Measurements from ENCODE around the gene AQP12A. TPM values are rescaled to one million over a fixed set of nuclear protein-coding genes. Genes with fewer than 3 reads are reported as not detected.

The AQP12A gene
- total RNA-seq, 1 donor from 2014 or later: not detected

- no peak for TF ChIP-seq CTCF (IDR thresholded peaks at IDR 0.05; ENCODE audit: unreplicated experiment)
- no peak overlapping the region for H3K27ac Mint-ChIP-seq
- H3K36me3 Mint-ChIP-seq: peaks cover 3% of the 10 kb centered on the region
- no peak overlapping the region for H3K4me3 Mint-ChIP-seq
- H3K9me3 Mint-ChIP-seq: no peaks in the 10 kb centered on the region
- no peaks in the 10 kb centered on the region for H3K27me3 Mint-ChIP-seq (ENCODE audit: low read depth)
- no peaks in the 10 kb centered on the region for H3K4me1 Mint-ChIP-seq
- DNase-seq (ENCODE audit: low spot score in 2 of 2, unreplicated experiment in 2 of 2): no peak
Observed at GRCh38 chr2:240725671-240726070, 34.0 kb downstream of the AQP12A start.

- H3K27me3 Mint-ChIP-seq (ENCODE audit: low read depth): no peaks in the 10 kb centered on the region
- DNase-seq (ENCODE audit: low spot score in 2 of 2, unreplicated experiment in 2 of 2): no peak
- H3K27ac Mint-ChIP-seq: no peak overlapping the region
- peaks cover 3% of the 10 kb centered on the region for H3K36me3 Mint-ChIP-seq
- no peak for TF ChIP-seq CTCF (IDR thresholded peaks at IDR 0.05; ENCODE audit: unreplicated experiment)
- H3K4me1 Mint-ChIP-seq: no peaks in the 10 kb centered on the region
- no peak overlapping the region for H3K4me3 Mint-ChIP-seq
- no peaks in the 10 kb centered on the region for H3K9me3 Mint-ChIP-seq
Observed at GRCh38 chr2:240726876-240727275, 35.2 kb downstream of the AQP12A start.

GRCh38 chr2:240727439-240727838, 35.8 kb downstream of the AQP12A start:
- Mint-ChIP-seq H3K27me3 (ENCODE audit: low read depth) (no peaks in the 10 kb centered on the region), H3K4me1 (no peaks in the 10 kb centered on the region), H3K36me3 (peaks cover 3% of the 10 kb centered on the region), H3K9me3 (no peaks in the 10 kb centered on the region), H3K4me3 (no peak overlapping the region), H3K27ac (no peak overlapping the region)
- DNase-seq (ENCODE audit: low spot score in 2 of 2, unreplicated experiment in 2 of 2): no peak
- TF ChIP-seq CTCF (IDR thresholded peaks at IDR 0.05; ENCODE audit: unreplicated experiment): no peak

- H3K4me3 Mint-ChIP-seq: no peak overlapping the region
- TF ChIP-seq CTCF (IDR thresholded peaks at IDR 0.05; ENCODE audit: unreplicated experiment): no peak
- no peaks in the 10 kb centered on the region for H3K4me1 Mint-ChIP-seq
- peaks cover 3% of the 10 kb centered on the region for H3K36me3 Mint-ChIP-seq
- no peaks in the 10 kb centered on the region for H3K9me3 Mint-ChIP-seq
- no peak overlapping the region for H3K27ac Mint-ChIP-seq
- DNase-seq (ENCODE audit: low spot score in 2 of 2, unreplicated experiment in 2 of 2): no peak
- H3K27me3 Mint-ChIP-seq (ENCODE audit: low read depth): no peaks in the 10 kb centered on the region
Observed at GRCh38 chr2:240727913-240728312, 36.2 kb downstream of the AQP12A start.

- no peak for DNase-seq (ENCODE audit: low spot score in 2 of 2, unreplicated experiment in 2 of 2)
- Mint-ChIP-seq H3K9me3 (no peaks in the 10 kb centered on the region), H3K4me1 (no peaks in the 10 kb centered on the region), H3K27ac (no peak overlapping the region), H3K27me3 (ENCODE audit: low read depth) (no peaks in the 10 kb centered on the region), H3K36me3 (peaks cover 3% of the 10 kb centered on the region), H3K4me3 (no peak overlapping the region)
- TF ChIP-seq CTCF (IDR thresholded peaks at IDR 0.05; ENCODE audit: unreplicated experiment): no peak
Observed at GRCh38 chr2:240728361-240728760, 36.7 kb downstream of the AQP12A start.

- no peak overlapping the region for H3K4me3 Mint-ChIP-seq
- no peaks in the 10 kb centered on the region for H3K9me3 Mint-ChIP-seq
- H3K4me1 Mint-ChIP-seq: no peaks in the 10 kb centered on the region
- no peak for TF ChIP-seq CTCF (IDR thresholded peaks at IDR 0.05; ENCODE audit: unreplicated experiment)
- peaks cover 3% of the 10 kb centered on the region for H3K36me3 Mint-ChIP-seq
- H3K27ac Mint-ChIP-seq: no peak overlapping the region
- H3K27me3 Mint-ChIP-seq (ENCODE audit: low read depth): no peaks in the 10 kb centered on the region
- no peak for DNase-seq (ENCODE audit: low spot score in 2 of 2, unreplicated experiment in 2 of 2)
Observed at GRCh38 chr2:240728827-240729226, 37.2 kb downstream of the AQP12A start.

All from mesothelial cell of epicardium (in vitro differentiated cells).